Melanocyte of skin (primary cell): ENCODE data around the gene DCAF10. TPM values are rescaled to one million over a fixed set of nuclear protein-coding genes. Genes with fewer than 3 reads are reported as not detected.

Experiments used
- total RNA-seq, 2 donors: library from RNA; depleted of rRNA; stranded (reverse); fragments of >200 nt; gene quantifications; 2 replicates each; pipeline ENCODE4 v1.2.3, GENCODE V29; 2012

DCAF10 gene
- total RNA-seq = 10 to 100 TPM; 13.8 to 19.3 TPM

GRCh38 chr9:37800631-37801286 lies at the start of gene DCAF10:
Gene DCAF10, plus strand, starts transcription at chr9:37800797. Its CDS starts 70 bp downstream, at chr9:37800867.

GRCh38 chr9:37753489-37754190 lies 47.0 kb upstream of the DCAF10 start, which contains the start of gene TRMT10B:
Gene TRMT10B, plus strand, starts transcription at chr9:37753805. Its CDS starts 8,127 bp downstream, at chr9:37761932.

GRCh38 chr9:37784616-37785483 lies 15.7 kb upstream of the DCAF10 start, which contains the start of gene EXOSC3:
Gene EXOSC3, minus strand, starts transcription at chr9:37785064. Its CDS starts 20 bp downstream, at chr9:37785044.

GRCh38 chr9:37903647-37904444 lies 103.2 kb downstream of the DCAF10 start, which contains the start of gene SLC25A51:
Gene SLC25A51, minus strand, starts transcription at chr9:37904127. Its CDS starts 15,577 bp downstream, at chr9:37888550.

Other genes starting within 250 kb of the DCAF10 start
- 10 to 100 TPM; 20.6 to 27.0 TPM for gene FBXO10, start 224.4 kb upstream of the DCAF10 start, total RNA-seq
- gene TOMM5, start 208.2 kb upstream of the DCAF10 start, total RNA-seq = 100 to 1,000 TPM in 1 of 2 donors, 10 to 100 TPM in 1; 68.5 to 162 TPM
- gene FRMPD1, start 149.8 kb upstream of the DCAF10 start, total RNA-seq = not detected
- gene TRMT10B, start 47.0 kb upstream of the DCAF10 start, total RNA-seq = 1 to 10 TPM; 1.4 to 2.3 TPM
- gene EXOSC3, start 15.7 kb upstream of the DCAF10 start, total RNA-seq = 10 to 100 TPM; 21.0 to 37.3 TPM
- gene SLC25A51, start 103.3 kb downstream of the DCAF10 start, total RNA-seq = 10 to 100 TPM; 42.0 to 43.6 TPM